Measurements from ENCODE around the gene DOCK7.
"Not testable (repeated sequence)": the region's sequence is repeated elsewhere in the genome, so short reads cannot be mapped to it uniquely, and the experiment has no call there.

DOCK7 gene

GRCh38 chr1:62687903-62688686, at the start of gene DOCK7:
TSS of gene DOCK7 (minus strand) at chr1:62688386. CDS start at chr1:62688264, 122 bp downstream.
- DNase-seq: no peak

- no peak for DNase-seq
These were observed 47.4 kb upstream of the DOCK7 start for GRCh38 chr1:62735491-62736171.

GRCh38 chr1:62732331-62732730, 44.1 kb upstream of the DOCK7 start:
- DNase-seq: no peak

- no peak for DNase-seq
These were observed 40.8 kb upstream of the DOCK7 start for GRCh38 chr1:62728963-62729362.

- no peak for DNase-seq
These were observed 39.6 kb upstream of the DOCK7 start for GRCh38 chr1:62727656-62728407.

- no peak for DNase-seq
These were observed 37.8 kb upstream of the DOCK7 start for GRCh38 chr1:62726011-62726442.

GRCh38 chr1:62725255-62725654, 37.1 kb upstream of the DOCK7 start:
- DNase-seq: no peak

GRCh38 chr1:62724430-62724829, 36.2 kb upstream of the DOCK7 start:
- no peak for DNase-seq

GRCh38 chr1:62723883-62724282, 35.7 kb upstream of the DOCK7 start:
- DNase-seq: no peak

- no peak for DNase-seq
These were observed 34.6 kb upstream of the DOCK7 start for GRCh38 chr1:62722796-62723195.

GRCh38 chr1:62720946-62721554, 32.9 kb upstream of the DOCK7 start:
- DNase-seq: no peak

- not testable (repeated sequence) for DNase-seq
These were observed 30.2 kb upstream of the DOCK7 start for GRCh38 chr1:62718400-62718799.

- DNase-seq: no peak
These were observed 29.3 kb upstream of the DOCK7 start for GRCh38 chr1:62717483-62717882.

- no peak for DNase-seq
These were observed 28.2 kb upstream of the DOCK7 start for GRCh38 chr1:62716397-62716796.

GRCh38 chr1:62712336-62713243, 24.4 kb upstream of the DOCK7 start:
- no peak for DNase-seq

- no peak for DNase-seq
These were observed 19.5 kb upstream of the DOCK7 start for GRCh38 chr1:62707744-62708120.

- no peak for DNase-seq
These were observed 19.0 kb upstream of the DOCK7 start for GRCh38 chr1:62706985-62707743.

GRCh38 chr1:62698161-62698560, 10.0 kb upstream of the DOCK7 start:
- not testable (repeated sequence) for DNase-seq

GRCh38 chr1:62694479-62694878, 6.3 kb upstream of the DOCK7 start:
- DNase-seq: not testable (repeated sequence)

- DNase-seq: no peak
These were observed 4.9 kb upstream of the DOCK7 start for GRCh38 chr1:62693123-62693522.

All from cortex of kidney (tissue), 1 donor.